ENCODE results near the gene WASF2. TPM values are rescaled to one million over a fixed set of nuclear protein-coding genes. Genes with fewer than 3 reads are reported as not detected.

Gene WASF2
- total RNA-seq, 1 experiment from 2014 or later: 104 TPM

- TF ChIP-seq ATF3 (CRISPR knock-in tag; conservative IDR thresholded peaks at IDR 0.05) (no peak), E2F5 (CRISPR knock-in tag; IDR thresholded peaks at IDR 0.05) (no peak), NFYB (CRISPR knock-in tag; conservative IDR thresholded peaks at IDR 0.05; ENCODE audit: low read depth) (no peak)
These were observed 107.8 kb downstream of the WASF2 start (continued) for GRCh38 chr1:27381969-27382762.

GRCh38 chr1:27380766-27381733 lies 108.9 kb downstream of the WASF2 start:
- H3K4me3 Mint-ChIP-seq: 0 out of 2 replicates have a peak overlapping the region, but pooled peaks have one; percentile 34
- no peak for ATAC-seq
- H3K36me3 Mint-ChIP-seq: no peaks in the 10 kb centered on the region
- no peak overlapping the region for H3K27ac Mint-ChIP-seq
- H3K27me3 Mint-ChIP-seq (ENCODE audit: low read depth): peaks cover 24% of the 10 kb centered on the region
- no peaks in the 10 kb centered on the region for H3K9me3 Mint-ChIP-seq
- TF ChIP-seq PREB (CRISPR knock-in tag; IDR thresholded peaks at IDR 0.05; ENCODE audit: borderline replicate concordance) (no peak), GRHL2 (CRISPR knock-in tag; IDR thresholded peaks at IDR 0.05; ENCODE audit: insufficient replicate concordance, severe bottlenecking) (no peak), NFYB (CRISPR knock-in tag; conservative IDR thresholded peaks at IDR 0.05; ENCODE audit: low read depth) (no peak), JAZF1 (CRISPR knock-in tag; IDR thresholded peaks at IDR 0.05) (no peak), RELA (CRISPR knock-in tag; IDR thresholded peaks at IDR 0.05; ENCODE audit: borderline replicate concordance) (no peak), ARID4B (CRISPR knock-in tag; IDR thresholded peaks at IDR 0.05; ENCODE audit: borderline replicate concordance) (no peak), MLX (CRISPR knock-in tag; IDR thresholded peaks at IDR 0.05) (no peak), GTF2I (CRISPR knock-in tag; conservative IDR thresholded peaks at IDR 0.05) (no peak), HMGA2 (CRISPR knock-in tag; IDR thresholded peaks at IDR 0.05) (no peak), NFE2L1 (CRISPR knock-in tag; IDR thresholded peaks at IDR 0.05) (no peak), FOXJ3 (CRISPR knock-in tag; IDR thresholded peaks at IDR 0.05; ENCODE audit: borderline replicate concordance) (no peak), OVOL2 (CRISPR knock-in tag; IDR thresholded peaks at IDR 0.05; ENCODE audit: borderline replicate concordance) (no peak), ESRRA (CRISPR knock-in tag; IDR thresholded peaks at IDR 0.05; ENCODE audit: borderline replicate concordance) (no peak), USF1 (CRISPR knock-in tag; IDR thresholded peaks at IDR 0.05) (no peak), ZNF219 (CRISPR knock-in tag; IDR thresholded peaks at IDR 0.05; ENCODE audit: borderline replicate concordance) (no peak)
- ChIA-PET POLR2A (interaction anchor here (0.5 kb wide), 1 partner anchor 15 kb away, joined by 4 read pairs; no protein-coding TSS in a partner anchor), CTCF (interaction anchor here (1.0 to 13.1 kb wide), 8 partner anchors 10 to 336 kb away, joined by 4 to 260 read pairs (median 17); partner anchors contain the start of genes GPR3 and MAP3K6)
- no peak for DNase-seq (ENCODE audit: low spot score)
- peaks cover 4% of the 10 kb centered on the region; the same call in 1 of the 2 replicates for H3K4me1 Mint-ChIP-seq

Measured in WTC11 (cell line).